ENCODE results near the gene OR7D2.

The OR7D2 gene

GRCh38 chr19:9178901-9179300 lies at the start of gene OR7D2:
OR7D2 (plus strand) TSS chr19:9178979; CDS start chr19:9185782, 6,803 bp downstream.
- H3K4me3 ChIP-seq (ENCODE audit: low read depth, low read length): no peak within 1 kb of the TSS
- DNase-seq (ENCODE audit: low read depth): no peak
- TF ChIP-seq CTCF (IDR thresholded peaks at IDR 0.05; ENCODE audit: insufficient read depth, low read depth, low read length, missing control alignments): no peak

- peak; percentile 5 for DNase-seq (ENCODE audit: low read depth)
- TF ChIP-seq CTCF (IDR thresholded peaks at IDR 0.05; ENCODE audit: insufficient read depth, low read depth, low read length, missing control alignments): no peak
- no peak overlapping the region for H3K4me3 ChIP-seq (ENCODE audit: low read depth, low read length)
Measured at GRCh38 chr19:9130965-9131364, 47.8 kb upstream of the OR7D2 start.

- no peak for TF ChIP-seq CTCF (IDR thresholded peaks at IDR 0.05; ENCODE audit: insufficient read depth, low read depth, low read length, missing control alignments)
- no peak for DNase-seq (ENCODE audit: low read depth)
- H3K4me3 ChIP-seq (ENCODE audit: low read depth, low read length): no peak overlapping the region
Measured at GRCh38 chr19:9132422-9132821, 46.4 kb upstream of the OR7D2 start.

GRCh38 chr19:9139609-9140158 lies 39.1 kb upstream of the OR7D2 start:
- DNase-seq (ENCODE audit: low read depth): no peak
- peak overlapping the region; percentile 96 for H3K4me3 ChIP-seq (ENCODE audit: low read depth, low read length)
- no peak for TF ChIP-seq CTCF (IDR thresholded peaks at IDR 0.05; ENCODE audit: insufficient read depth, low read depth, low read length, missing control alignments)

- DNase-seq (ENCODE audit: low read depth): peak; percentile 96
- peak within 1 kb of the TSS; percentile 96 for H3K4me3 ChIP-seq (ENCODE audit: low read depth, low read length)
- no peak for TF ChIP-seq CTCF (IDR thresholded peaks at IDR 0.05; ENCODE audit: insufficient read depth, low read depth, low read length, missing control alignments)
Measured at GRCh38 chr19:9140159-9140874, 38.5 kb upstream of the OR7D2 start, which contains the start of gene ZNF317. ZNF317 (plus strand) TSS chr19:9140397; CDS start chr19:9156017, 15,620 bp downstream.

- TF ChIP-seq CTCF (IDR thresholded peaks at IDR 0.05; ENCODE audit: insufficient read depth, low read depth, low read length, missing control alignments): no peak
- H3K4me3 ChIP-seq (ENCODE audit: low read depth, low read length): no peak overlapping the region
- no peak for DNase-seq (ENCODE audit: low read depth)
Measured at GRCh38 chr19:9144920-9145319, 33.9 kb upstream of the OR7D2 start.

Data from GM12865 (cell line).